Activated CD8-positive, alpha-beta memory T cell treated with anti-CD3 and anti-CD28 coated beads, Interleukin-2, amount 50 U/mL, for 24 hours (primary cell): ENCODE results near the gene DCST1.

Experiments
- DNase-seq: peaks from one replicate; pipeline ENCODE4 v3.0.0-alpha.2; 2020; ENCODE audit errors: extremely low read depth

The DCST1 gene

GRCh38 chr1:155001675-155002463, 31.8 kb upstream of the DCST1 start:
- DNase-seq, result peak; percentile 98

- no peak for DNase-seq
Measured at GRCh38 chr1:155002464-155003226, 31.0 kb upstream of the DCST1 start, which contains the start of gene ZBTB7B. ZBTB7B (plus strand) TSS chr1:155002802; CDS start chr1:155014661, 11,859 bp downstream.

GRCh38 chr1:155003227-155003765, 30.3 kb upstream of the DCST1 start:
- DNase-seq, result no peak

- DNase-seq, result no peak
Measured at GRCh38 chr1:155003766-155004351, 29.8 kb upstream of the DCST1 start.

- DNase-seq, result no peak
Measured at GRCh38 chr1:155004352-155005075, 29.1 kb upstream of the DCST1 start.

- no peak for DNase-seq
Measured at GRCh38 chr1:155005076-155006011, 28.3 kb upstream of the DCST1 start.

- no peak for DNase-seq
Measured at GRCh38 chr1:155006601-155007101, 27.0 kb upstream of the DCST1 start.

GRCh38 chr1:155007251-155007828, 26.3 kb upstream of the DCST1 start:
- DNase-seq, result no peak

- DNase-seq, result no peak
Measured at GRCh38 chr1:155008015-155008941, 25.3 kb upstream of the DCST1 start.

GRCh38 chr1:155009221-155009711, 24.4 kb upstream of the DCST1 start:
- DNase-seq, result no peak

GRCh38 chr1:155009742-155010141, 23.9 kb upstream of the DCST1 start:
- no peak for DNase-seq

GRCh38 chr1:155010211-155010918, 23.3 kb upstream of the DCST1 start:
- DNase-seq, result no peak

GRCh38 chr1:155011004-155011416, 22.6 kb upstream of the DCST1 start:
- DNase-seq, result no peak

- no peak for DNase-seq
Measured at GRCh38 chr1:155011437-155012025, 22.1 kb upstream of the DCST1 start.

- DNase-seq, result no peak
Measured at GRCh38 chr1:155012026-155012546, 21.5 kb upstream of the DCST1 start.

- DNase-seq, result no peak
Measured at GRCh38 chr1:155012776-155013602, 20.6 kb upstream of the DCST1 start.
